Embryonic facial prominence (tissue), 1 donor: Measurements from ENCODE around the gene ZNF180.
"Not testable (repeated sequence)": the region's sequence is repeated elsewhere in the genome, so short reads cannot be mapped to it uniquely, and the experiment has no call there.

ENCODE experiments used
- DNase-seq: peaks from one replicate; pipeline ENCODE4 v3.0.0-alpha.2; 2016; ENCODE audit errors: extremely low spot score

Gene ZNF180

DNA sequence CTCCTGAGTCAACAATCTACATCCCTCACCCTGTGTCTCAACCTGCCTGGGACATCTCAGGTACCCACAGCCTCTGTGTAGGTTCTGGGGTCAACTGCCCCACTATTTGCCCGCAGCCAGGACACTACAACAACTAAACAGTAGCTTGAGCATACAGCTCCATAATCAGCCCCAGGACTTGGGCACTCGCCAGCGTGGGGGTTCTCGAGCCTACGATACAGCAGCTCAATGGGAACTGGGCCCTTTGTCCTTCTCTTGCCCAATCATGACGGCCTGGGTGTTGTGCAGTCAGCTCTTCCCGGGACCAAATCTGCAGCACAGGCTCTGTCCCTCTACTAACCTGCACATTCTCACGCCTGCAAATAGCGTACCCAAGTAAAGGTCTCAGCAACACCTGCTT, 1.3 kb downstream of the ZNF180 start:
- DNase-seq, result no peak

DNA sequence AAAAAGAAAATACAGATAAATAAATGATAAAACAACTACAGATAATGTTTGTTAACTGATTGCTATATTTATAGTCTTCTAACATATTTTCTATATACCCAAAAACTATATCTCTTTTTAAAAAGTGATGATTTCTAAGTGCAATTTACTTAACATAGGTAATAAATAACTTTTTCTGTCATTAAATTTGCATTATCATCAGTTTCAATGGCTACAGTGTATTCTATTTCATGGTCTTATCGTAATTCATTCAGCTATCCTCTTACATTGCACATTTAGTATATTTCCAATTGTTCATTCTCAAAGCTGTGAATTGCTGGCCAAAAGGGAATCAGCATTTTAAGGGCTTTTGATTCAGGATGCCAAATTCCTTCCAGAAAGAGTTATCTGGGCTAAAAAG, 3.6 kb downstream of the ZNF180 start:
- no peak for DNase-seq

DNA sequence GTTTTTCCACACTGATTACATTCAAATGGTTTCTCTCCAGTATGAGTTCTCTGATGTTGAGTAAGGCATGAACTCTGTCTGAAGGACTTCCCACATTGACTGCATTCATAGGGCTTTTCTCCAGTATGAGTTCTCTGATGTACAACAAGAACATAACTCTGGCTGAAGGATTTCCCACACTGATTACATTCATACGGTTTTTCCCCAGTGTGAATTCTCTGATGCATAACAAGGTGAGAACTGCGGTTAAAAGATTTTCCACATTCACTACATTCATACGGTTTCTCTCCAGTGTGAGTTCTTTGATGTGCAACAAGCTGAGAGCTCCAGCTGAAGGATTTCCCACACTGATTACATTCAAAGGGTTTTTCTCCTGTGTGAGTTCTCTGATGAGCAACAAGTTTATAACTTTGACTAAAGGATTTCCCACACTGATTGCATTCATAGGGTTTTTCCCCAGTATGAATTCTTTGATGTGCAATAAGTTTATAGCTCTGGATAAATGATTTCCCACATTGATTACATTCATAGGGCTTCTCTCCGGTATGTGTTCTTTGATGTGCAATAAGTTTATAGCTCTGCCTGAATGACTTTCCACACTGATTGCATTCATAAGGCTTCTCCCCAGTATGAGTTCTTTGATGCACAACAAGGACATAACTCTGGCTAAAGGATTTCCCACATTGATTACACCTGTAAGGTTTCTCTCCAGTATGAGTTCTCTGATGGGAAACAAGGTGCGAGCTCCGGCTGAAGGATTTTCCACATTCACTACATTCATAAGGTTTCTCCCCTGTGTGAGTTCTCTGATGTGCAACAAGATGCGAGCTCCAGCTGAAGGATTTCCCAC, 23.5 kb downstream of the ZNF180 start:
- no peak for DNase-seq

DNA sequence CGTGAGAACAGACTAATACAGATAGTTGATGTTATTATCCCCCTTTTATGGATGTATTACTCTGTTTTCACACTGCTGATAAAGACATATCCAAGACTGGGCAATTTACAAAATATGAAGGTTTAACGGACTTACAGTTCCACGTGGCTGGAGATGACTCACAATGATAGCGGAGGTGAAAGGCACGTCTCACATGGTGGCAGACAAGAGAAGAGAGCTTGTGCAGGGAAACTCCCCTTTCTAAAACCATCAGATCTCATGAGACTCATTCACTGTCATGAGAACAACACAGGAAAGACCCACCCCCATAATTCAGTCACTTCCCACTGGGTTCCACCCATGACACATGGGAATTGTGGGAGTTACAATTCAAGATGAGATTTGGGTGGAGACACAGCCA, 31.6 kb downstream of the ZNF180 start:
- DNase-seq, result not testable (repeated sequence)

DNA sequence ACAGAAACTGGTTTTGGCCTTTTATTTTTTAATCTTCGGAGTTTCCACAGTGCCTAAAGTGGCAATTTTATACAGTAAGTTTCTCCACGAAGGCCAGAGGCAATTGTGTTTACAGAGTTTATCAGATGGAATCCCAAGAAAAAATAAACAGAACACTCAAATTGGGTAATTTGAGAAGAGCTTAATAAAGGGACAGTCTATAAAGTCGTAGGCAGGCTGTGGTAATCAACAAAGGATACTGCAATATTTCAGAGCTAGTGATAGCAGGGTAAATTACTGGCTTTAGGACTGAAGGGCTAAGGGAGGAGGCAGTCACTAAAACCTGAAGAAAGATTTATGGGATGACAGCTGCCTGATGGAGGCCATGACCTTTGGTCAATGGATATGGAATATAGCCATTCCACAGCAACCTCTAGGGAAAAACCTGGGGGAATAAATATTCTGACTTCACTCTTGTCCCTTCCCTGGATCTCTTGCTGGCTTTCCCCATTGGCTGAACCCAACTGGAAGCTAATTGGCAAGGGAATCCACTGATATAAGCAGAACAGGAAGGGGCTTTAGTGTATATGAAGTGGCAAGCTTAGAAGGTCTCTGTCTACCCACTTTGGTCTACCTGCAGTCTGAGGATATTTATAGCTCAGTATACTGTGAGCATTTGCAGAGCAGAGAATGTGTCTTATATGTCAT, 37.6 kb downstream of the ZNF180 start:
- DNase-seq, result not testable (repeated sequence)

DNA sequence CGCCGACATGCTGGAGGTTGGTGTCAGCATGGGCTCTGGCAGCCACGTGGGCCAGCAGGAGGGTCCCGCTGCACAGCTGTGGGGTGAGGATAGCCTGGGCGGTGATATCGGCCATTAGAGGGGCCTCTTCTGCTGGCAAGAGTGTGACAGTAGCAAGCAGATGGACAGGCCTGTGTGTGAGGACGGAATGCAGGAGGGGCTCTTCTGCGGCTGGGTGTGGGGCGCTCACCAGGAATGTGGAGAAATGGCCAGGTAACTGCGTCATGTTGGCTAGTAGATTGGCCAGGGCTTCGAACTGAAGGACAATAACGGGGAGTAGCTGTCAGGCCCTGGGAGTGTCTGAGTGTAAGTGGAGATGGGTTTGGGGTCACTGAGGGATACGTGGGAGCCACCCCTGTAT, 44.3 kb downstream of the ZNF180 start:
- DNase-seq, result not testable (repeated sequence)

DNA sequence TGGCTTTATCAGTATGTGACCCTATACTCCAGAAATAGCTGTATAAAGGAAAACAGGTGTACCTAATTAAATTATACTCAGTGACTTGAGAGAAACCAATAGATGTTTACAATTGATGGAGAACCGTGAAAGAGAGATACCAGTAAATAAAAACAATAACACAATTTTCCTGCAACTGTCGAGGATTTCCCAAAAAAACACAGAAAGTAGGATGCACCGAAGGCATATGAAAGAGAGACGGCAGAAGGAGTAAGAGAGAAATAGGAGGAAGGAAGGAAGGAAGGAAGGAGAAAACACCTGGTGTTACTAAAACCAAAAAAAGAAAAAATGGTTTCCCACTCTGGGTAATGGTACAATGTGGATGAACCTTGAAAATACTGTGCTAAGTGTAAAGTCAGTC, 45.2 kb downstream of the ZNF180 start:
- no peak for DNase-seq

DNA sequence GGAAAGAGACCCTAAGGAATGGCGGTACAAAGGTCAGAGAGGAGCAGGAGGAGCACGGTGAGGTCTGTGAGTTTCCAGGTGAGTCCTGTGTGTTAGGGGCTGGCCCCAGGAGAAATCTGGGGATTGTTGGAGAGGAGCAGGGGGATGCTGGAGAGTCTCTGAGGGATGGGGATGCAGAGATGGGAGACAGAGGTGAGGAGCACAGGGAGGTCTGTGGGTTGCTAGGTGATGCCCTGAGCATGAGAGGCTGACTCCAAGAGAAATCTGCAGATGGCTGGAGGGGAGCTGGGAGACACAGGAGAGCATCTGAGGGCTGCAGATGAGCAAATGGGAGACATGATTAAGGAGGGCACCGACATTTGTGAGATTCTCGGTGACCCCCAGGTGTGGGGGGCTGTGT, 48.0 kb downstream of the ZNF180 start:
- no peak for DNase-seq

DNA sequence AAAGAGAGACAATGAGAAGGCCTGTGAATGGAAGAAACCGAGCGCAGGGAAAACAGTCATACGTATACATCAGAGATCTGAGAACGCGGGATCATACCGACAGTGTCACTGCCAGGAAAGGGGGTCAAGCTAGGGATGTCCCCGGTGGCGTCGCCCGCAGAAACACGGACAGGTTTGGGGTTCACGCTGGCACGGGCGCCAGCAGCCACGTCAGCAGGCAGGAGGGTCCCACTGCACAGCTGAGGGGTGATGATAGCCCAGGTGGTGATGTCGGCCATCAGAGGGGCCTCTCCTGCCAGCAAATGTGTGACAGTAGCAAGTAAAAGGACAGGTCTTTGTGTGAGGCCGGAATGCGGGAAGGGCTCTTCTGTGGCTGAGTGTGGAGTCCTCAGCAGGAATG, 48.6 kb downstream of the ZNF180 start:
- DNase-seq, result no peak

DNA sequence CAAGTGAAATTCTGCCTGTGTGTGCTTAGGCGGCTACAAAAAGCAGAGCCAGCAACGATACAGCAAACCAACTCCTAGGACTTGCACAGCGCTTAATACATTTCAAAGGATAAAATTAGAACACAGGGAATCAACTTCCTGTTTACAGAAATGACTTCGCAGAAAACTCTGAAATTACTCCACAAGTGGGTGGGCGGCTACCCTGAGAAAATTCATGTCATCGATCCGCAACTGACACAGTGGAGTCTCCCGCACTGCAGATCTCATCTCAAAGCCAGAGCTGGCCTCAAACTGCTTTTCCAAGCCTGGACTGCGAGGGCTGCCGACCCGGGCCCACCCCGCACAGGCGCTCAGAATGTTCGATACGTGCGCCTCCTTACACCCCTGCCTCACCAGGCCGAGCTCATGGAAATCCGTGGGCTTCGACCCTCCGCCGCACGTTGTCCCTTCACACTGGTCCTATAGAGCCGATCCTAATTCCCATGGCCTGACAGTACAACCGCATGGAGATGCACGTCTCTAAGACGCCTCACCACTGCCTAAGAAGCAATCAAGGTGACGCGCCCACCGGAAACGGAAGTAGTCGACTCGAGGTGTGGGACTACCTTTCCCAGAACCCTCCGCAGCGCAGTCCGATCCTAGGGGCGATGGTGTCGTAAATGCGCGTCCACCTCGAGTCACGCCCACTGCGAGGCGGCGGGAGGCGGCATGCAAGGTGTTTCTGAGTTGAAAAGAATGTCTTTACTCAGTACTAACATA, 52.2 kb downstream of the ZNF180 start, which contains the start of gene ZNF229:
Gene ZNF229, minus strand, starts transcription at position 557 of the 759 bp plus-strand sequence. CDS start 5,625 bp downstream, outside the sequence.
- DNase-seq, result peak; percentile 89

DNA sequence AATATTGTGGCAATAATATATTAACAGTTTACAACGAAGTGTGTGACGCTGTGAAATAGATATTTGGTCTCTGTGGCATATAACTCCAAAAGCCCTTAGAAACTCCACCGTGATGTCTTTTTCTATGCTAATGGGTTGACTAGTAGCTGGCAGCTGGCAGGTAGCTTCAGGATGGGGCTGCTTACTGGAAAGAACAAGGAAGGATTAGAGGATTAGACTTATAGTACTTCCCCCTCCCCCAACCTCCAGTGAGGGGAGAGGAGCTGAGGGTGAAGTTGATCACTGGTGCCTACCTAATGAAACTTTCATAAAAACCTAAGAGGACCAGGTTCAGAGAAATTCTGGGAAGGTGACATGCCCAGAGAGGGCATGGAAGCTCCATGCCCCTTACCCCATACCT, 61.9 kb downstream of the ZNF180 start:
- no peak for DNase-seq

DNA sequence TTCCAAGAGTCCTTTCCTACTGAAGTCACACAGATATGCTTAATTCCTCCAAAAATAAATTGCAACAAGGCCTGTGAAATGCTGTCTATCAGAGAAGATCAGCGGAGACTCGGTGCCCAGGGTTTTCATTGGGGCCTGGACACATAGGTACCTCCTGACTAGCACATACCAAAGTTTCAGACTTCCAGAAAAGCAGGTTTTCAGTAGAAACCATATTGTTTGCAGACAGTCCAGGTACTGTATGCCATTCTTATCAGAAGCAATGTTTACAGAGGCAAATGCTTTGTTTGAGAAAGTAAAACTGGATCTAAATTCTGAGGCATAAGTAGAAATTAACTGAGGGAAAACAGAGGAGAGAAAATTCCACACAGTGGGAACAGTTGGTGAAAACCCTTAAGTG, 64.9 kb downstream of the ZNF180 start:
- no peak for DNase-seq

DNA sequence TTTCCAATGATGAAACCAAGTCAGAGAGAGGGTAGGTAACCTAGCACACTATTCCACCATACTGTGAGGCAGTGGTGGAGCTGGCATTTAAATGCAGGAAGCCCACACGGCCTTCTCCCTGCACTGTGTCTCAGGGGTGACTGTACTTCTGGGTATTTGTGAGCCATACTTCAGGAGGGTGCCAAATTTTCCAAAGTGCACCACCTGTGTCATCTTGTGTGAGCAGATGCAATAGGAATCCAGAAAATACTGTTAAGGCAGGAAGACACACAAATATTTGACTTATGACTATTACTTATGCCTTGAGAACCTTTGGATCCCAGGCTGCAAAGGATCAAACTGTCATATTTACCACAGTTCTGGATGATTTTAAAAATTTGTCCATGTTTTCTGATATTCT, 69.4 kb downstream of the ZNF180 start:
- no peak for DNase-seq
